ENCODE data around the gene VGLL4. TPM values are rescaled to one million over a fixed set of nuclear protein-coding genes. Genes with fewer than 3 reads are reported as not detected.

Gene VGLL4
- total RNA-seq, 1 experiment from 2014 or later: 43.0 TPM

GRCh38 chr3:11668243-11669235 lies 24.8 kb upstream of the VGLL4 start:
- Mint-ChIP-seq H3K27ac (peak overlapping the region; percentile 63), H3K4me1 (peaks cover 16% of the 10 kb centered on the region), H3K4me3 (no peak overlapping the region), H3K9me3 (no peaks in the 10 kb centered on the region), H3K27me3 (ENCODE audit: low read depth) (no peaks in the 10 kb centered on the region), H3K36me3 (no peaks in the 10 kb centered on the region)
- DNase-seq (ENCODE audit: low spot score) (no peak), ATAC-seq (no peak)
- no peak for TF ChIP-seq KAT7 (CRISPR knock-in tag; IDR thresholded peaks at IDR 0.05; ENCODE audit: borderline replicate concordance)
- no peak for TF ChIP-seq CBFB (CRISPR knock-in tag; IDR thresholded peaks at IDR 0.05; ENCODE audit: low read depth)
- no peak for TF ChIP-seq TEAD4 (CRISPR knock-in tag; IDR thresholded peaks at IDR 0.05)
- no peak for TF ChIP-seq EMX1 (CRISPR knock-in tag; IDR thresholded peaks at IDR 0.05)
- no peak for TF ChIP-seq NR1H2 (CRISPR knock-in tag; IDR thresholded peaks at IDR 0.05)
- no peak for TF ChIP-seq ESRRA (CRISPR knock-in tag; IDR thresholded peaks at IDR 0.05; ENCODE audit: borderline replicate concordance)
- no peak for TF ChIP-seq CREM (CRISPR knock-in tag; IDR thresholded peaks at IDR 0.05)
- no peak for TF ChIP-seq MXD4 (CRISPR knock-in tag; IDR thresholded peaks at IDR 0.05; ENCODE audit: borderline replicate concordance)
- POLR2A ChIA-PET: no interaction called here
- CTCF ChIA-PET: no interaction called here

DNA sequence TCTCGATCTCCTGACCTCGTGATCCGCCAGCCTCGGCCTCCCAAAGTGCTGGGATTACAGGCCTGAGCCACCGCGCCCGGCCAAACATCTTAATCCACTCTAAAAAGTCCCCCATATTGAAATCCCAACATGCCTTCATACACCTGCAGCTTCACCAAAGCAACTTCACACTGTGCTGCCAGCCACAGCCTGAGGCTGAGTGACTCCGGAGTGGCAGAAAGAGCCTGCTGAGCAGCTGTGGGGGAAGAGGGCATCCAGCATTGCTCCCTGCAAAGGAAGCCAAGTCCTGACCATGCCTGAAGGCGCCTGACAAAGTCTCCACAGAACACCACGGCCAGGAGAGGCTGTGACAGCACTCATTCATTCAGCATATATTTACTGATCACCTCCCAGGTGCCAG lies 21.6 kb upstream of the VGLL4 start:
- Mint-ChIP-seq H3K27ac (peak overlapping the region; percentile 47; the same call in 1 of the 2 replicates), H3K4me3 (no peak overlapping the region), H3K27me3 (ENCODE audit: low read depth) (no peaks in the 10 kb centered on the region), H3K4me1 (peaks cover 12% of the 10 kb centered on the region), H3K9me3 (peaks cover 8% of the 10 kb centered on the region), H3K36me3 (no peaks in the 10 kb centered on the region)
- ATAC-seq (no peak), DNase-seq (ENCODE audit: low spot score) (no peak)
- CTCF ChIA-PET: interaction anchor here (0.6 to 1.0 kb wide), 2 partner anchors 10 to 25 kb away, joined by 3 to 7 read pairs; no protein-coding TSS in a partner anchor
- TF ChIP-seq PREB (CRISPR knock-in tag; IDR thresholded peaks at IDR 0.05; ENCODE audit: borderline replicate concordance) (no peak), NR3C1 (CRISPR knock-in tag; conservative IDR thresholded peaks at IDR 0.05; ENCODE audit: low read depth) (no peak), ZBTB21 (CRISPR knock-in tag; IDR thresholded peaks at IDR 0.05; ENCODE audit: borderline replicate concordance) (no peak), SOX15 (CRISPR knock-in tag; IDR thresholded peaks at IDR 0.05) (no peak), MAX (CRISPR knock-in tag; IDR thresholded peaks at IDR 0.05) (no peak), CREM (CRISPR knock-in tag; IDR thresholded peaks at IDR 0.05) (no peak), SP1 (CRISPR knock-in tag; conservative IDR thresholded peaks at IDR 0.05) (no peak), SMAD4 (CRISPR knock-in tag; IDR thresholded peaks at IDR 0.05) (no peak)
- TF ChIP-seq, protein P1, sequence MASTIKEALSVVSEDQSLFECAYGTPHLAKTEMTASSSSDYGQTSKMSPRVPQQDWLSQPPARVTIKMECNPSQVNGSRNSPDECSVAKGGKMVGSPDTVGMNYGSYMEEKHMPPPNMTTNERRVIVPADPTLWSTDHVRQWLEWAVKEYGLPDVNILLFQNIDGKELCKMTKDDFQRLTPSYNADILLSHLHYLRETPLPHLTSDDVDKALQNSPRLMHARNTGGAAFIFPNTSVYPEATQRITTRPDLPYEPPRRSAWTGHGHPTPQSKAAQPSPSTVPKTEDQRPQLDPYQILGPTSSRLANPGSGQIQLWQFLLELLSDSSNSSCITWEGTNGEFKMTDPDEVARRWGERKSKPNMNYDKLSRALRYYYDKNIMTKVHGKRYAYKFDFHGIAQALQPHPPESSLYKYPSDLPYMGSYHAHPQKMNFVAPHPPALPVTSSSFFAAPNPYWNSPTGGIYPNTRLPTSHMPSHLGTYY (CRISPR knock-in tag; IDR thresholded peaks at IDR 0.05): no peak
- POLR2A ChIA-PET: interaction anchor here (0.7 kb wide), 1 partner anchor 204 kb away, joined by 4 read pairs; no protein-coding TSS in a partner anchor

DNA sequence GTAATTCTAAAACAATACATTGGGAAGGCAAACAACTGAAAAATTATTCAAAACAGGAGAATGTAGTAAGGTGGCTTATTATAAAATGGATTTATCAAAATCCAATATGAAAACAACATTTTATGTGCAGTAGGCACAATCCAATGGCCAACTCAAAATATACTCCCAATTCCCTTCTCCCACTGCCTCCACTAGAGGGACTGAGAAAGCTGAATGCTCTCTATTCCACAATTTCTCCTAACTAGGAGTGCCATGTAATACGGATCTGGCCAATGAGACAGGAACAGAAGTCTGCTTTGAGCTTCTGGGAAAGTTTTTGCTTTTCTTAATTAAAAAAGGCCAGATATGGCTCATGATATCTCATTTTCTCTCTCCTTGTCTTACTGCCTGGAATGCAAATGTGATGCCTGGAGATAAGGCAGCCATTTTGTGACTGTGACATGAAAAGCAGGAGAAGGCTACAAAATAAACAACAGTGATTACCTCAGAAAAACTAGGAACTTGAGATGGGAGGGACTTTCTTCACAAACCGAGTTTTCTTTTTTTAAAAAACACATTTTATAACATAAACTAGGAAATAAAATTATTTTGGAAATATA lies 18.8 kb upstream of the VGLL4 start:
- peak; percentile 47 for ATAC-seq
- no peak overlapping the region for H3K4me3 Mint-ChIP-seq
- no peaks in the 10 kb centered on the region for H3K27me3 Mint-ChIP-seq (ENCODE audit: low read depth)
- peaks cover 3% of the 10 kb centered on the region for H3K4me1 Mint-ChIP-seq
- no peaks in the 10 kb centered on the region for H3K36me3 Mint-ChIP-seq
- CTCF ChIA-PET: interaction anchor here (0.6 to 3.5 kb wide), 6 partner anchors 10 to 633 kb away, joined by 3 to 11 read pairs (median 4); no protein-coding TSS in a partner anchor
- H3K9me3 Mint-ChIP-seq: peaks cover 8% of the 10 kb centered on the region
- POLR2A ChIA-PET: no interaction called here
- DNase-seq (ENCODE audit: low spot score): no peak
- TF ChIP-seq GTF2I (CRISPR knock-in tag; conservative IDR thresholded peaks at IDR 0.05) (peak; percentile 70), MAX (CRISPR knock-in tag; IDR thresholded peaks at IDR 0.05) (no peak), CTCF (IDR thresholded peaks at IDR 0.05) (peak; percentile 14; the same call in 1 of the 2 replicates)
- H3K27ac Mint-ChIP-seq: no peak overlapping the region

All from WTC11 (cell line).